RWPE2 (cell line): ENCODE data around the gene ACSL3.

Source experiments
- ATAC-seq: fragments of 200-7000 bp; cut with Tn5 transposase; 3 replicates; pipeline ENCODE4 v1.9.1; 2021; ENCODE audit warnings: low read depth
- DNase-seq: peaks from one replicate; pipeline ENCODE4 v3.0.0-alpha.2; 2020; ENCODE audit warnings: low spot score
- H3K27ac ChIP-seq: fragments of 450-650 bp; 2 replicates; pipeline ENCODE4 v1.5.1; 2017; ENCODE audit warnings: mild to moderate bottlenecking; ENCODE audit not compliant: poor library complexity, severe bottlenecking
- H3K27me3 ChIP-seq: fragments of 250-450 bp; sonication (Bioruptor Pico); 2 replicates; pipeline ENCODE4 v1.5.1; 2021; ENCODE audit warnings: mild to moderate bottlenecking, moderate library complexity; ENCODE audit not compliant: insufficient read depth, poor library complexity, severe bottlenecking
- H3K36me3 ChIP-seq: fragments of 250-450 bp; sonication (Bioruptor Pico); 2 replicates; pipeline ENCODE4 v1.5.1; 2020; ENCODE audit warnings: low read depth, mild to moderate bottlenecking, moderate library complexity
- H3K4me1 ChIP-seq: fragments of 250-450 bp; sonication (Bioruptor Pico); 2 replicates; pipeline ENCODE4 v1.5.1; 2021; ENCODE audit warnings: mild to moderate bottlenecking, moderate library complexity; ENCODE audit not compliant: insufficient read depth, poor library complexity, severe bottlenecking
- H3K4me3 ChIP-seq: fragments of 250-450 bp; sonication (Bioruptor Pico); 2 replicates; pipeline ENCODE4 v1.5.1; 2021; ENCODE audit warnings: mild to moderate bottlenecking, moderate library complexity; ENCODE audit not compliant: severe bottlenecking
- H3K9me3 ChIP-seq: fragments of 250-450 bp; sonication (Bioruptor Pico); 2 replicates; pipeline ENCODE4 v1.5.1; 2021; ENCODE audit warnings: mild to moderate bottlenecking, moderate library complexity; ENCODE audit not compliant: severe bottlenecking
- TF ChIP-seq, protein P1 (sequence below): fragments of 450-650 bp; IDR thresholded peaks from one replicate; pipeline ENCODE4 v1.5.1; 2017; ENCODE audit warnings: mild to moderate bottlenecking, moderate library complexity; ENCODE audit not compliant: poor library complexity, severe bottlenecking

The ACSL3 gene

DNA sequence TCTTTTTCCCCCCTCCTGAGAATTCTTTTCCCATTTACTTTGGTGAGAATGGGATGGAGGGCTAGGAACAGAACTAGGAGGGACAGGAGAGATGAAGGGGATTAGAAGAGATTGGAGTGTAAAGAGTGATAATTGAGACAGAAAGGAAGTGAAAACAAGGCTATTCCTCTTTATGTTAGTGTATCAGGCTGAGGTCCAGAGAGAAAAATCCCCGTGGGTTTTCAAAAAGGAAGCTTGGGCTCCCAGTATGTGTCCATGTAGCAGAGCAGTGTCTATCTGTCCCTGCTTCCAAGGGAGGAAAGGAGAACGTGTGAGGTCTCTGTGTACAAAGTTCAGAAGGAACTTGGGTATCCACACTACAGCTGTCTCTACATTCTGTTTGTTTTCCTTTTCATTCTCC, 131.3 kb downstream of the ACSL3 start:
- no peaks in the 10 kb centered on the region for H3K36me3 ChIP-seq
- ATAC-seq (no peak), DNase-seq (no peak)
- H3K4me1 ChIP-seq = no peaks in the 10 kb centered on the region
- no peaks in the 10 kb centered on the region for H3K27me3 ChIP-seq
- H3K27ac ChIP-seq = no peak overlapping the region
- TF ChIP-seq, protein P1, sequence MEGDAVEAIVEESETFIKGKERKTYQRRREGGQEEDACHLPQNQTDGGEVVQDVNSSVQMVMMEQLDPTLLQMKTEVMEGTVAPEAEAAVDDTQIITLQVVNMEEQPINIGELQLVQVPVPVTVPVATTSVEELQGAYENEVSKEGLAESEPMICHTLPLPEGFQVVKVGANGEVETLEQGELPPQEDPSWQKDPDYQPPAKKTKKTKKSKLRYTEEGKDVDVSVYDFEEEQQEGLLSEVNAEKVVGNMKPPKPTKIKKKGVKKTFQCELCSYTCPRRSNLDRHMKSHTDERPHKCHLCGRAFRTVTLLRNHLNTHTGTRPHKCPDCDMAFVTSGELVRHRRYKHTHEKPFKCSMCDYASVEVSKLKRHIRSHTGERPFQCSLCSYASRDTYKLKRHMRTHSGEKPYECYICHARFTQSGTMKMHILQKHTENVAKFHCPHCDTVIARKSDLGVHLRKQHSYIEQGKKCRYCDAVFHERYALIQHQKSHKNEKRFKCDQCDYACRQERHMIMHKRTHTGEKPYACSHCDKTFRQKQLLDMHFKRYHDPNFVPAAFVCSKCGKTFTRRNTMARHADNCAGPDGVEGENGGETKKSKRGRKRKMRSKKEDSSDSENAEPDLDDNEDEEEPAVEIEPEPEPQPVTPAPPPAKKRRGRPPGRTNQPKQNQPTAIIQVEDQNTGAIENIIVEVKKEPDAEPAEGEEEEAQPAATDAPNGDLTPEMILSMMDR = no peak
- no peak overlapping the region for H3K4me3 ChIP-seq
- H3K9me3 ChIP-seq = no peaks in the 10 kb centered on the region
